ENCODE measurements around the gene TMEM150B. TPM values are rescaled to one million over a fixed set of nuclear protein-coding genes. Genes with fewer than 3 reads are reported as not detected.

The TMEM150B gene
- total and polyA plus RNA-seq, 10 donors = 1.7 to 34.1 (median 7.8) TPM

DNA sequence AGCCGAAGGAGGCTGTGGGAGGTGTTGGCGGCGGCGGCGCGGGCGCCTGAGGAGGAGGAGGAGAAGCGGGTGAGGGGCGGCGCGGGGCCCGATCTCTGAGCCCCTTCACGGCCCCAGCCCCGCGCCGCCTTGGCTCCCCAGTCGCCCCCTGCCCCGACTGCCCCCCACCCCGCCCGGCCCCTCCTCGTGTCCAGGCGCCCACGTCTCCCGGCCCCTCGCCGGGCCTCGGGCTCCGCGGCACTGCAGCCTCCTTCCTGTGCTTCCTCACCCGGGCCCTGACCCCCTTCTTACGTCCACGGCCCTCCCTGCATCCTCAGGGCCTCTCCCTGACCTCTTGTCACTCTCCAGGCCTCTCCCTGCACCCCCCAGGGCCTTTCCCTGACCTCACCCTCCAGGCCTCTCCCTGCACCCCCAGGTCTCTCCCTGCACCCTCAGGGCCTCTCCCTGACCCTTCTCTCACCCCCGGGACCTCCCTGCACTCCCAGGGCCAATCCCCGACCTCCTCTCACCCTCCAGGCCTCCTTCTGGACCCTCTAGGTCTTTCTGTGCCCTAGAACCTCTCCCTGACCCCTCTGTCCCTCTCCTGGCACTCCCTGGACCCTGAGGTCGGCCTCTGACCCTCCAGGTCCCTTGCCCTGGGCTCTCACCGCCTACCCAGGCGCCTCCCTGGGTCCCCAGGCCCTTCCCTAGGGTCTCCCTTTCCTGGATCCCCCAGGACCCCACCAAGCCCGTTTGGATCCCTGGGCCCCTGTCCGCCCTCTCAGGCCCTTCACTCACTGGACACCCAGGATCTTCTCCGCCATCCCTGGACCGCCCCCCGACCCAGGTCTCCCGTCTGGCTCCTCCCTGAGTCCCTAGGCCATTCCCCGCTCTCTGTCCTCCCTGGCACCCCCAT lies 15.0 kb upstream of the TMEM150B start:
- H3K9me3 ChIP-seq = no peaks in the 10 kb centered on the region
- H3K4me1 ChIP-seq = peaks cover 10 to 35% (median 22%) of the 10 kb centered on the region in 6 donors
- peaks cover 0 to 36% (median 0%) of the 10 kb centered on the region in 6 donors for H3K36me3 ChIP-seq
- DNase-seq = peak; percentile 83
- 4 to 8% (median 5%) methylated on average over 15 to 36 of the region's 44 CpGs for WGBS, 5 donors
- intact Hi-C loops (cut with DNase I; ENCODE audit: low total_unique reads) = no loop called here
- TF ChIP-seq, protein P1, sequence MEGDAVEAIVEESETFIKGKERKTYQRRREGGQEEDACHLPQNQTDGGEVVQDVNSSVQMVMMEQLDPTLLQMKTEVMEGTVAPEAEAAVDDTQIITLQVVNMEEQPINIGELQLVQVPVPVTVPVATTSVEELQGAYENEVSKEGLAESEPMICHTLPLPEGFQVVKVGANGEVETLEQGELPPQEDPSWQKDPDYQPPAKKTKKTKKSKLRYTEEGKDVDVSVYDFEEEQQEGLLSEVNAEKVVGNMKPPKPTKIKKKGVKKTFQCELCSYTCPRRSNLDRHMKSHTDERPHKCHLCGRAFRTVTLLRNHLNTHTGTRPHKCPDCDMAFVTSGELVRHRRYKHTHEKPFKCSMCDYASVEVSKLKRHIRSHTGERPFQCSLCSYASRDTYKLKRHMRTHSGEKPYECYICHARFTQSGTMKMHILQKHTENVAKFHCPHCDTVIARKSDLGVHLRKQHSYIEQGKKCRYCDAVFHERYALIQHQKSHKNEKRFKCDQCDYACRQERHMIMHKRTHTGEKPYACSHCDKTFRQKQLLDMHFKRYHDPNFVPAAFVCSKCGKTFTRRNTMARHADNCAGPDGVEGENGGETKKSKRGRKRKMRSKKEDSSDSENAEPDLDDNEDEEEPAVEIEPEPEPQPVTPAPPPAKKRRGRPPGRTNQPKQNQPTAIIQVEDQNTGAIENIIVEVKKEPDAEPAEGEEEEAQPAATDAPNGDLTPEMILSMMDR (IDR thresholded peaks at IDR 0.05 in 8 of 11, conservative IDR thresholded peaks at IDR 0.05 in 3 of 11) = peak in 1 of 11 experiments; percentile 2
- TF ChIP-seq POLR2A (IDR thresholded peaks at IDR 0.05) (peak in 2 of 3 donors; percentile 38 to 85), POLR2AphosphoS5 (IDR thresholded peaks at IDR 0.05) (no peak)
- peak overlapping the region; percentile 60 to 97 (median 91) for H3K27ac ChIP-seq
- peaks cover 0 to 32% (median 0%) of the 10 kb centered on the region in 7 donors for H3K27me3 ChIP-seq (replicated peaks in 1 of 7)
- H3K4me3 ChIP-seq = peak overlapping the region; percentile 45 to 75 (median 58)

DNA sequence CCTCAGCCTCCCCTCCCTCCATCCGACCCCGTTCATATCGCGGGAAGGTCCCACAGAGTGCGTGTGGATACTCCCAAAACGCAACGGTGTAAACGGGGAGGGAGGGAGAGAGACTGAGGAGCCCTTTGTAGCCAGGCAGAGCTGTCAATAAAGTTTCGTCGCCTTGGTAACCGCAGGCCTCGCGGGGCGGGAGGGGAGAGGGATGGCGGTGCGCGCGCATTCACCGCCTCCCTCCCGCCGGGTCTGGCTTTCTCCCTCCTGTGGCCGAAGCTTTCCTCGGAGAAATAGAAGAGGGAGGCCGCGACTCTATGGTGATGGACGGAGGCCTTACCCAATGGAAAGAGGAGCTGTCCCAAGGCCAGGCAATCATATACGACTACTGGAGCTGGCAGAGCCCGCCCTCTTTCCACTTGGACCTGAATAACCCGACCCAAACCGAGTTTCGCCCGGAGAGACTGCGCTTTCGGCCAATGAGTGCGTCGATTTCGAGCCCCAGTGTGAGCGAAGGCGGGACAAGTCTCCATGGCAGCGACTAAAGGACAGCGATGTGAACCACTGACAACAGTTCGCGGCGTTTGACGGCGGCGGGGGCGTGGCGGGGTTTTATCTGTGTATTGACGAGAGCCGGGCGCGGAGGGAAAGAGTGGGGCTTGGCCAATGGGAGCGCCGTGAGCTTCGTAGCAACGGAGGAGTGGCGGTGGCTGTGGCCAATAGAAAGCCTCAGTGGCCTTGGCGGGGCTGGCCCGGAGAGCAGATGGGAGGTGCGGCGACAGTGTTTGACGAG lies 14.2 kb upstream of the TMEM150B start, which contains the start of gene KMT5C:
Gene KMT5C, plus strand, starts transcription at position 772 of the 784 bp plus-strand sequence. CDS start 2,061 bp downstream, outside the sequence.
- Histone ChIP-seq H3K27ac (peak within 1 kb of the TSS; percentile 72 to 97 (median 91)), H3K9me3 (no peaks in the 10 kb centered on the region), H3K27me3 (replicated peaks in 1 of 7) (peaks cover 0 to 41% (median 0%) of the 10 kb centered on the region in 7 donors), H3K4me3 (peak within 1 kb of the TSS; percentile 45 to 75 (median 58)), H3K4me1 (peaks cover 10 to 35% (median 22%) of the 10 kb centered on the region in 6 donors), H3K36me3 (peaks cover 0 to 27% (median 0%) of the 10 kb centered on the region in 6 donors)
- TF ChIP-seq, protein P1 (IDR thresholded peaks at IDR 0.05 in 8 of 11, conservative IDR thresholded peaks at IDR 0.05 in 3 of 11) = peak; percentile 35 to 85 (median 66)
- TF ChIP-seq POLR2AphosphoS5 (IDR thresholded peaks at IDR 0.05) (peak; percentile 98 to 99 (median 99)), POLR2A (IDR thresholded peaks at IDR 0.05) (peak in 1 of 3 donors; percentile 32)
- intact Hi-C loops (cut with DNase I; ENCODE audit: low total_unique reads) = no loop called here
- 0 to 2% (median 1%) methylated on average over 51 to 63 of the region's 63 CpGs for WGBS, 5 donors
- DNase-seq = peak; percentile 100

GRCh38 chr19:55336101-55336500 lies 11.0 kb upstream of the TMEM150B start:
- H3K4me1 ChIP-seq = peaks cover 10 to 31% (median 17%) of the 10 kb centered on the region in 6 donors
- WGBS, 5 donors = 78 to 86% (median 83%) methylated on average over 7 of the region's 7 CpGs
- H3K9me3 ChIP-seq = no peaks in the 10 kb centered on the region
- DNase-seq = no peak
- peaks cover 0 to 58% (median 5%) of the 10 kb centered on the region in 7 donors for H3K27me3 ChIP-seq (replicated peaks in 1 of 7)
- intact Hi-C loops (cut with DNase I; ENCODE audit: low total_unique reads) = no loop called here
- TF ChIP-seq POLR2AphosphoS5 (IDR thresholded peaks at IDR 0.05) = no peak
- TF ChIP-seq, protein P1 (IDR thresholded peaks at IDR 0.05 in 8 of 11, conservative IDR thresholded peaks at IDR 0.05 in 3 of 11) = no peak
- H3K4me3 ChIP-seq = no peak overlapping the region
- H3K36me3 ChIP-seq = no peaks in the 10 kb centered on the region
- H3K27ac ChIP-seq = no peak overlapping the region
